Esophagus squamous epithelium (tissue), 5 donors: Measurements from ENCODE around the gene MZT2A. TPM values are rescaled to one million over a fixed set of nuclear protein-coding genes. Genes with fewer than 3 reads are reported as not detected.
"Not testable (repeated sequence)": the region's sequence is repeated elsewhere in the genome, so short reads cannot be mapped to it uniquely, and the experiment has no call there.

ENCODE experiments used
- DNase-seq: peaks from one replicate; lab custom pipeline; 2025; lab: John Stamatoyannopoulos, UW
- H3K27ac ChIP-seq, 4 donors: fragments of 200-600 bp; sonication (generic); one replicate each; pipeline ENCODE4 v1.5.1; 2016 to 2019; ENCODE audit warnings: mild to moderate bottlenecking in 1 of 4
- H3K27me3 ChIP-seq, 4 donors: fragments of 200-600 bp; sonication (generic); 1 replicate in 3 of 4; 2 replicates in 1 of 4; pipeline versions ENCODE4 v1.5.1 to v1.6.0; 2017 to 2021; ENCODE audit warnings: antibody characterized with exemption in 1 of 4
- H3K36me3 ChIP-seq, 3 donors: fragments of 200-600 bp; sonication (generic); one replicate each; pipeline ENCODE4 v1.5.1; 2016 to 2019
- H3K4me1 ChIP-seq, 3 donors: fragments of 200-600 bp; sonication (generic); one replicate each; pipeline ENCODE4 v1.5.1; 2017 to 2019
- H3K4me3 ChIP-seq, 4 donors: fragments of 200-600 bp; sonication (generic); 1 replicate in 3 of 4; 2 replicates in 1 of 4; pipeline ENCODE4 v1.5.1; 2016 to 2019; ENCODE audit warnings: mild to moderate bottlenecking in 2 of 4, moderate library complexity in 1 of 4
- H3K9me3 ChIP-seq, 3 donors: fragments of 200-600 bp; sonication (generic); one replicate each; pipeline ENCODE4 v1.5.1; 2016 to 2019
- POLR2A ChIP-seq, 4 donors: fragments of 450-650 bp; IDR thresholded peaks; one replicate each; pipeline ENCODE4 v1.6.1; 2017; ENCODE audit warnings: antibody characterized with exemption in 4 of 4, mild to moderate bottlenecking in 4 of 4, moderate library complexity in 3 of 4
- WGBS, 2 donors: methylation state at CpG; one replicate each; pipeline ENCODE4 v1.1.5; 2018; 5-methylcytosine and 5-hydroxymethylcytosine counted together
- intact Hi-C: fragments of 100-400 bp; cut with DNase I; formaldehyde crosslinking; loops from one replicate; pipeline ENCODE4 v1.15.0; 2022
- total RNA-seq, 4 donors: library from RNA; depleted of rRNA; stranded (reverse); fragments of >200 nt; gene quantifications; one replicate each; pipeline ENCODE4 v1.1.0, GENCODE V29; 2016
- TF ChIP-seq, protein P1 (sequence below), 6 experiments: fragments of 450-650 bp in 4 of 6; fragments of 200-600 bp in 2 of 6; sonication (generic) in 2 of 6; IDR thresholded peaks; one replicate each; pipeline ENCODE4 v1.5.1; 2016 to 2019; ENCODE audit warnings: antibody characterized with exemption in 6 of 6, mild to moderate bottlenecking in 4 of 6, moderate library complexity in 4 of 6
- donor health status: DM: yes; HTN: yes; CAD: no.

MZT2A gene
- total RNA-seq, 4 donors from 2014 or later = 101 to 169 (median 118) TPM

DNA sequence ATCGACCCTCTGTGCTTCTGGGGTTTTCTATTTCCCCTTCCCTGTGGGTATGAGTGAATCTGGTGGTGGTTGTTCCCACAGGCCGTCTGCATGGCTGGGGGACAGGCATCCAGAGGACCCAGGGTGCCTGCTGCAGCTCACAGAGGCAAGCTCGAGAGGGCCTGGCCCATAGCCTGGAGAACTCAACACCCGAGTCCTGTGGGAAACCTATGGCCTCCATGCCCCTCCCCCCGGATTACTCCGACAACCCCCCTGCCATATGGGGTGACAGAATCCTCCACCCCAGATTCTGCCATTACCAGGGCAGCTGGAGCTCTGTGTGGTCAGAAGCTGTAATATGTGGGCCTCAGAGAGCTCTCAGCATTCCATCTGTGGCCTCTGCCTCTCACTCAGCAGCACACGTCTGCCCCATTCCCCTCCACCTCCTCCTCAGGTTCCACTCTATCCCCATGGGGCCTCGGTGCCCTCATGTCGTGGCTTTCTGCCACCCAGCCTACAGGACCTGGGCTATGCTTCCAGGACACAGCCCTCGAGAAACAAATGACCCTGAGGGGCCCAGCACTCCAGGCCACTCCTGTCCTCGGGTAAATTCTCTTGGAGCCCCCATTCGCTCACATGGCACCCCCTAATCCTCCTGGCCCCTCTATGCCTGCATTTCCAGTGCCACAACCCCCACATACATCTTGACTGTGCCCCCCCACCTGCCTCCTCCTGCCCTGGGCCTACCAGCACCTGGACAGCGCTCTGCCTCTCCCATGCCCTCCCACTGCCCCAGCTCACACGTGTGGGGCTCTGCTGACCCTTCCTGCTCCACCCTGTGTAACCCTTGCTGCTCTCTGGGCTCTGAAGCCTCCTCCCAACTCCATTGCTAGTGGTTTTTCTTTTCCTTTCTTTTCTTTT, 3.6 kb downstream of the MZT2A start:
- Histone ChIP-seq H3K27ac (no peak overlapping the region), H3K4me1 (peaks cover 10 to 23% (median 11%) of the 10 kb centered on the region in 3 donors), H3K4me3 (no peak overlapping the region), H3K27me3 (no peaks in the 10 kb centered on the region), H3K36me3 (peaks cover 0 to 35% (median 0%) of the 10 kb centered on the region in 3 donors), H3K9me3 (no peaks in the 10 kb centered on the region)
- DNase-seq = no peak
- TF ChIP-seq, protein P1, sequence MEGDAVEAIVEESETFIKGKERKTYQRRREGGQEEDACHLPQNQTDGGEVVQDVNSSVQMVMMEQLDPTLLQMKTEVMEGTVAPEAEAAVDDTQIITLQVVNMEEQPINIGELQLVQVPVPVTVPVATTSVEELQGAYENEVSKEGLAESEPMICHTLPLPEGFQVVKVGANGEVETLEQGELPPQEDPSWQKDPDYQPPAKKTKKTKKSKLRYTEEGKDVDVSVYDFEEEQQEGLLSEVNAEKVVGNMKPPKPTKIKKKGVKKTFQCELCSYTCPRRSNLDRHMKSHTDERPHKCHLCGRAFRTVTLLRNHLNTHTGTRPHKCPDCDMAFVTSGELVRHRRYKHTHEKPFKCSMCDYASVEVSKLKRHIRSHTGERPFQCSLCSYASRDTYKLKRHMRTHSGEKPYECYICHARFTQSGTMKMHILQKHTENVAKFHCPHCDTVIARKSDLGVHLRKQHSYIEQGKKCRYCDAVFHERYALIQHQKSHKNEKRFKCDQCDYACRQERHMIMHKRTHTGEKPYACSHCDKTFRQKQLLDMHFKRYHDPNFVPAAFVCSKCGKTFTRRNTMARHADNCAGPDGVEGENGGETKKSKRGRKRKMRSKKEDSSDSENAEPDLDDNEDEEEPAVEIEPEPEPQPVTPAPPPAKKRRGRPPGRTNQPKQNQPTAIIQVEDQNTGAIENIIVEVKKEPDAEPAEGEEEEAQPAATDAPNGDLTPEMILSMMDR (IDR thresholded peaks at IDR 0.05) = no peak
- TF ChIP-seq POLR2A (IDR thresholded peaks at IDR 0.05) = no peak
- intact Hi-C loops = loop anchor here (5.0 kb wide), 1 partner anchor 1301 kb away; no protein-coding TSS in a partner anchor
- 78 to 81% methylated on average over 12 to 14 of the region's 14 CpGs for WGBS, 2 donors

DNA sequence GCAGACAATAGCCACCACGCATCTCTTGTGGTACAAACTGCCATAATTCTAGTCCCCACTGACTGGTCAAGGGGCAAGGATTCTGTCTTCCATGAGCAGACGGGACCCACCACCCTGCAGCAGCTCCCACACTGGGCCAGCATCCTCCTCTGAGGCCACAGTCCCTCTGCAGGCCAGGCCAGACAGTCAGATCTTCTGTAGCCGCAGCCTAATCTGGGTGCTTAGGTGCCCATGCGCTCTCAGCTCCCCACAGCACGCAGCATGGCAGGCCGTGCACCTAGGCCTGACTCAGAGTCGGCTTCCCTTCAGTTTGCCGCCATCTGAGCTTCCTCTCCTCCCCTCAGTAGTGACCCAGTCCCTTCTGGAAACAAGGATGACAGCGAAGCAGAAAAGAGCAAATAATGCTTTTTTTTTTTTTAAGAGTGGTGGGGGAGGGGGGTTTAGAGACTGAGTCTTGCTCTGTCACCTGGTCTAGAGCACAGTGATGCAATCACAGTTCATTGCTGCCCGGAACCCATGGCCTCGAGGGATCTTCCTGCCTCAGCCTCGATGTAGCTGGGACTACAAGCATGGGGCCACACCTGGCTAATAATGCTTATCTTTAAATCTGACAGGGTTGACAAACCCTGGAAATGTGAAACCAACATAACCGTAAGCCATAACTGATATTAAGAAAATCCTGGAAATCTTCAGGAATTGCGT, 5.8 kb downstream of the MZT2A start:
- not testable (repeated sequence) for H3K4me3 ChIP-seq, H3K9me3 ChIP-seq, H3K27me3 ChIP-seq, H3K27ac ChIP-seq, DNase-seq
- 77 to 90% methylated on average over 8 to 11 of the region's 14 CpGs for WGBS, 2 donors
- intact Hi-C loops = loop anchor here (5.0 kb wide), 1 partner anchor 1299 kb away; no protein-coding TSS in a partner anchor
- H3K36me3 ChIP-seq = peaks cover 0 to 48% (median 0%) of the 10 kb centered on the region in 3 donors
- peaks cover 8 to 19% (median 10%) of the 10 kb centered on the region in 3 donors for H3K4me1 ChIP-seq

DNA sequence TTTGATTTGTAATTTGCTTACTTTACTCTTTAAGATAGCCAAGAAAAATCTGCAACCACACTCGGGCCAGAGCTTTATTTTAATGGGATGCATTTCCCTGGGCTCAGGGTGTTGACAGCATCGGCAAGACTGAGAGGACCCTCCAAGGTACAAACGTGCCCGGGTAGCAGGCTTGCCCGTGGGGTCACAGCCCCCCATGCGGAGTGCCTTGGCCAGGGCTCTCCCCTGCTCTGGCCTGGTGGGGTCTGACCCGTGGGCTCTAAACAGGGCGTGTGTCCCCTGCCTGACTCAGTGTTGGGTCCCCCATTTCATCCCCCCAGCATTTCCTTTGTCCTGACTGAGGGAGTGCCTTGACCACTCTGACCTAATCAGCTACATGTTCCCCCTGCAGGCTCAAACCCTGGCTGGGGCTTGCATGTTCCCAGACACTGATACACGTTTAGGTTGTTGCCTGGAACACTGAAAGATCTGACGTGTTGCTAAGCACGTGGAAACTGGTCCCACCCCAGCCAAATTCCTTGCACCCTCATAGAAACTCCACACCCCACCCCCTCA, 7.2 kb downstream of the MZT2A start:
- 82 to 89% methylated on average over 5 to 10 of the region's 11 CpGs for WGBS, 2 donors
- not testable (repeated sequence) for H3K4me1 ChIP-seq, H3K4me3 ChIP-seq, H3K9me3 ChIP-seq, H3K27ac ChIP-seq, H3K27me3 ChIP-seq, DNase-seq
- intact Hi-C loops = loop anchor here (5.0 kb wide), 1 partner anchor 1298 kb away; no protein-coding TSS in a partner anchor
- peaks cover 0 to 54% (median 0%) of the 10 kb centered on the region in 3 donors for H3K36me3 ChIP-seq

DNA sequence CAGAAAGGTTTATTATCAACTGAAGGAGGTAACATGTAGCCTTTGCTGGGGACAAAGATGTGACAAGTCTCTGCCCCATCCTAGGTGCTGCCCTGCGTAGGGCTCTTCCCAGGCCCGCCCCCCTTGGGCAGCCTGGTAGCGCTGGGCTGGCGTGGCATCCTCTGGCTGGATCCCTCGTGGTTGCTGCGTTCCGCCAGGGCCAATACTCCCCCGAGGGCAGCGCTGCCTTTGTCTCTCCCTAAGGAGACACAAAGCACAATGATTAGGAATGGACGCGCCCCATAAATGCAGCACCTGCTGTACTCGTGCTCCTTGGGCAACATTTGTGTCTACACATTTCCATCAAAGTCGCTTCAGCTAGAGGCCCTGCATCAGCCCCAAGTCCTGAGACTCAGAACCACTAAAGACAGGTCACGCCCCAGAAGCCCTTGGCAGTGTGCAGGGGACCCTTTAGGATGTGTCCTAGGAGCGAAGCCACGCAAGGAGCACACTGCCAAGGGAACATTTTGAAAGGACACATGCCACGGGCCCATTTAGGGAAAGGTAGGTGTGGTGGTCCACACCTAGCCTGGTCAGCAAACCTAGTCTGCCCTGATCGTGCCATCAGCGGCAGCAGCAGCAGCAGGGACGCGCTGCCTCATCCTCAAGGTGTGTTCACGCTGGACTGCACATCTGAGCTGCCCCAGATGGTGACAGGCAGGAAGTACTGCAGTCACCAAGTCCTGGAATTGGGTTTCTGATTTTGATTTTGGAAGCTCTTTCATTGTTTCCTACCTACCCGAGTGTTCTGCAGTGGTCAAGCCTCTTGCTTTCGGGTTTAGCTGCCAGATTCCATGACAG, 8.0 kb downstream of the MZT2A start:
- intact Hi-C loops, H3K27ac ChIP-seq, H3K4me3 ChIP-seq, H3K4me1 ChIP-seq, DNase-seq, H3K9me3 ChIP-seq, H3K27me3 ChIP-seq: not testable (repeated sequence)
- H3K36me3 ChIP-seq = peaks cover 0 to 54% (median 0%) of the 10 kb centered on the region in 3 donors
- WGBS, 2 donors = 88 to 89% methylated on average over 15 to 18 of the region's 24 CpGs

DNA sequence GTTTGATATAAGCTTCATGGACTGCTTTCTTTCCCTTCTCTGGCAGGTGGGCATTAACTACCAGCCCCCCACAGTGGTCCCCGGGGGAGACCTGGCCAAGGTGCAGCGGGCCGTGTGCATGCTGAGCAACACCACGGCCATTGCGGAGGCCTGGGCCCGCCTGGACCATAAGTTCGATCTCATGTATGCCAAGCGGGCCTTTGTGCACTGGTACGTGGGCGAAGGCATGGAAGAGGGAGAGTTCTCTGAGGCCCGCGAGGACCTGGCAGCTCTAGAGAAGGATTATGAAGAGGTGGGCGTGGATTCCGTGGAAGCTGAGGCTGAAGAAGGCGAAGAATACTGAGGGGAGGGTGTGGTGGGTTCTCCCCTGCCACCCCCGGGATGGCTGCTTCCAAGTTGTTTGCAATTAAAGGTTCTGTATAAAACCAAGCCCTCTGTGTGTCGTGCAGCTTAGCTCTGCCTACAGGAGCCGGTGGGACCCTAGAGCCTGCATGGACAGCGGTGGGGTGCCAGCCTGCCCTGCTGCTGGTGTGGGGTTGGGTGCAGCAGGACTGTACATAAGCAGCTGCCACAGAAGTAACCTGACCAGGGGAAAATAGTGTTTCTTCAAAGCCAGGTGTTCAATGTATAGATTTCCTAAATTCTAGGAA, 9.6 kb downstream of the MZT2A start:
- 82 to 88% methylated on average over 3 to 6 of the region's 19 CpGs for WGBS, 2 donors
- H3K9me3 ChIP-seq, intact Hi-C loops: not testable (repeated sequence)

DNA sequence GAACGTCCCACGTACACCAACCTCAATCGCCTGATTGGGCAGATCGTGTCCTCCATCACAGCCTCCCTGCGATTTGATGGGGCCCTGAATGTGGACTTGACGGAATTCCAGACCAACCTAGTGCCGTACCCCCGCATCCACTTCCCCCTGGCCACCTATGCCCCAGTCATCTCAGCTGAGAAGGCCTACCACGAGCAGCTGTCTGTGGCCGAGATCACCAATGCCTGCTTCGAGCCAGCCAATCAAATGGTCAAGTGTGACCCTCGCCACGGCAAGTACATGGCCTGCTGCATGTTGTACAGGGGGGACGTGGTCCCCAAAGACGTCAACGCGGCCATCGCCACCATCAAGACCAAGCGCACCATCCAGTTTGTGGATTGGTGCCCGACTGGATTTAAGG, 11.8 kb downstream of the MZT2A start:
- intact Hi-C loops, DNase-seq, H3K4me1 ChIP-seq, H3K27ac ChIP-seq, H3K9me3 ChIP-seq, H3K27me3 ChIP-seq, H3K4me3 ChIP-seq: not testable (repeated sequence)
- peaks cover 0 to 49% (median 0%) of the 10 kb centered on the region in 3 donors for H3K36me3 ChIP-seq
- WGBS, 2 donors = 93 to 100% methylated on average over 3 to 7 of the region's 20 CpGs

More for the DNA sequence above, 9.6 kb downstream of the MZT2A start:
- not testable (repeated sequence) for DNase-seq, H3K4me3 ChIP-seq, H3K27ac ChIP-seq, H3K4me1 ChIP-seq, H3K27me3 ChIP-seq
- peaks cover 0 to 47% (median 0%) of the 10 kb centered on the region in 3 donors for H3K36me3 ChIP-seq

DNA sequence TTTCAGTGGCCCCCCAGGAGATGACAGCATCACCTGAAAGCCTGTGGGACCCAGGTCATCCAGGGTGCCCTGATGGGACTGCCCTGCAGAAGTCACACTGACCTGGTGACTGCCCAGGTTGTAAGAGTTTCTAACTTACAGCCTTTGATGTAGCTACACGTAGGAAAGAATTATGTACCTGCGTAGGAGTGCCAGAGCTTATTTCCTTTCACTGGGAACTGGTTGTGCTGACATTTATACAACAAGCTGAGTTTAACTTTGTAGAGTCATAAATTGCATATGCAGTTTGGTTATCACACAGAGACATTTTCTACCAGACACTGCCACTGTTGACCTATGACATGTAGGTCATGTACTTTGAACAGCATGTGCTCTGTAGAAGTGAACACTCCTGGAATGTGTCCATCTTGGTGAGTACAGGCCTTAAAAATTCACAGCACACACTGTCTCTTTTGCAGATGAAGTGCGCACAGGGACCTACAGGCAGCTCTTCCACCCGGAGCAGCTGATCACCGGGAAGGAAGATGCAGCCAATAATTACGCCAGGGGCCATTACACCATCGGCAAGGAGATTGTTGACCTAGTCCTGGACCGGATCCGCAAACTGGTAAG, 13.2 kb downstream of the MZT2A start:
- H3K9me3 ChIP-seq, H3K4me1 ChIP-seq, H3K27me3 ChIP-seq, intact Hi-C loops, DNase-seq, H3K27ac ChIP-seq, H3K4me3 ChIP-seq: not testable (repeated sequence)
- peaks cover 0 to 35% (median 0%) of the 10 kb centered on the region in 3 donors for H3K36me3 ChIP-seq
- 91 to 93% methylated on average over 7 to 8 of the region's 9 CpGs for WGBS, 2 donors

DNA sequence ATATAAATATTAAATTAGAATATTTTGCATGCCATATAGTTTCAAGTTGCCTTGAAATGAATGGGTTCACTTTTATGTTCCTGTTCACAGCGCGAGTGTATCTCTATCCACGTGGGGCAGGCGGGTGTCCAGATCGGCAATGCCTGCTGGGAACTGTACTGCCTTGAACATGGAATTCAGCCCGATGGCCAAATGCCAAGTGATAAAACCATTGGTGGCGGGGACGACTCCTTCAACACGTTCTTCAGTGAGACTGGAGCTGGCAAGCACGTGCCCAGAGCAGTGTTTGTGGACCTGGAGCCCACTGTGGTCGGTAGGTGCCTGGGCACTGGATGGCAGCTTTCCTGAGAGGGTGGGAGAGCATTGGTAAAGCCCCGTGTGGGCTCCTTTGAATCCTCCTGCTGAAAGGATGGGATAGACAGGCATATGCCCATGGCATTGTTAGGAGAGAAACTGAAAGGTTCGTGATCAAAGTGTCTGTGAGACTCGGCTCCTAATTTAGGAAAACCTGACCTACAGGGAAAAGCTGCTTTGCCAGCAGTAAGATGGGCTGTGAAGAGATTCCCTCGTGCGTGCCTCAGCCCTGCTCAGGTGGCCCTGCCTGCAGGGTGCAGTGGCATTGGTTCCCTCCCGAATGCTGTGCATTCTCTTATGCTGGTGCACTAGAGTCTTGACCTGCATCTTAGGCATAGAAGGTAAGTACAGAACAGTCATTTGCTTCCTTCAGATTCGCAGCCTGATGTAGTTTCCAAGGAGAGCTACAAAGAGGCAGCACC, 13.9 kb downstream of the MZT2A start:
- H3K4me3 ChIP-seq, H3K27ac ChIP-seq, intact Hi-C loops, H3K4me1 ChIP-seq, H3K9me3 ChIP-seq, H3K27me3 ChIP-seq, DNase-seq: not testable (repeated sequence)
- WGBS, 2 donors = 90 to 93% methylated on average over 7 of the region's 18 CpGs
- H3K36me3 ChIP-seq = peaks cover 0 to 29% (median 0%) of the 10 kb centered on the region in 3 donors

DNA sequence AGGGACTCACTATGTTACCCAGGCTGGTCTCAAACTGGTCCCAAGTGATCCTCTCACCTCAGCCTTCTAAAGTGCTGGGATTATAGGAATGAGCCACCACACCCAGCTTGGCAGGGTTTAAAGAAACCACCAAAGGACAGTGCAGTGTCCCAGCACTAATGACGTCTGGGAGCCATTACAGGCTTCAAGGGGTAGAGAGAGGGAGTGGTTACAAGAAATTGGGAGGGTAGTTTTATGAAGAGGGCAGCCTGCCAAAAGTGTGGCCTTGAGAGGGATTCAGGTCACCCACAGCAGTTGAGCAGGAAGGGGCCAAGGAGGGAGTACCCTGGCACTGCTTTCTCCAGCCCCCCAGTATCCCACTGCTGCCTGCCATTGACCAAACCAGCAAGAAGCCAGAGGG, 15.0 kb downstream of the MZT2A start:
- DNase-seq, H3K4me1 ChIP-seq, H3K27ac ChIP-seq, H3K4me3 ChIP-seq, intact Hi-C loops, H3K9me3 ChIP-seq, H3K27me3 ChIP-seq: not testable (repeated sequence)
- WGBS, 2 donors = 67 to 100% methylated on average over 1 of the region's 1 CpG
- peaks cover 0 to 19% (median 0%) of the 10 kb centered on the region in 3 donors for H3K36me3 ChIP-seq
